ENCODE measurements around the gene GAK. TPM values are rescaled to one million over a fixed set of nuclear protein-coding genes. Genes with fewer than 3 reads are reported as not detected.

GAK gene
- total and polyA plus RNA-seq, 2 of the 4 experiments (the other 2 are of a cell fraction), result 45.1 to 133 TPM

- Histone ChIP-seq H3K4ac (ENCODE audit: low read depth, low read length) (no peak overlapping the region), H3K18ac (ENCODE audit: low read depth, low read length) (no peak overlapping the region), H3K79me1 (ENCODE audit: low read depth in 1 of 2, low read length in 2 of 2) (peaks cover 2 to 10% of the 10 kb centered on the region in 2 experiments; a peak in 3 of 4 replicates), H3K9me3 (ENCODE audit: control insufficient read depth, insufficient read depth, low read length) (no peaks in the 10 kb centered on the region), H3K9ac (ENCODE audit: low read depth, low read length) (no peak overlapping the region), H3K4me1 (ENCODE audit: control insufficient read depth, insufficient read depth, low read length) (no peaks in the 10 kb centered on the region), H4K91ac (ENCODE audit: insufficient read depth, low read depth, low read length) (no peak overlapping the region), H4K5ac (ENCODE audit: low read depth, low read length) (no peak overlapping the region), H2BK5ac (ENCODE audit: low read depth, low read length, poor library complexity, severe bottlenecking) (no peak overlapping the region), H2AK9ac (replicated peaks; ENCODE audit: low read depth, low read length, poor library complexity) (no peak overlapping the region), H3K4me2 (ENCODE audit: low read depth, low read length) (no peak overlapping the region), H3K4me3 (ENCODE audit: insufficient read depth, low read depth, low read length) (no peak overlapping the region), H4K8ac (ENCODE audit: low read depth in 2 of 2, low read length in 2 of 2) (no peak overlapping the region), H3K14ac (replicated peaks; ENCODE audit: low read depth, low read length) (no peak overlapping the region), H2BK15ac (ENCODE audit: low read depth, low read length) (no peak overlapping the region), H3K27ac (ENCODE audit: insufficient read depth, low read length) (no peak overlapping the region), H3K36me3 (ENCODE audit: control insufficient read depth, insufficient read depth, low read length) (peaks cover 75% of the 10 kb centered on the region), H3K23ac (ENCODE audit: low read depth, low read length) (no peak overlapping the region), H3K56ac (ENCODE audit: extremely low read depth, insufficient read depth, low read length) (no peak overlapping the region), H2AK5ac (ENCODE audit: low read depth, low read length) (no peak overlapping the region), H2AFZ (replicated peaks; ENCODE audit: low read length, poor library complexity) (no peak overlapping the region), H3K9me1 (ENCODE audit: insufficient read depth, low read length) (peaks cover 8% of the 10 kb centered on the region), H2BK20ac (ENCODE audit: low read depth, low read length) (no peak overlapping the region), H3K27me3 (ENCODE audit: control insufficient read depth, insufficient read depth, low read length) (no peaks in the 10 kb centered on the region), H2BK120ac (ENCODE audit: low read depth, low read length) (no peak overlapping the region), H4K20me1 (ENCODE audit: insufficient read depth, low read length) (peaks cover 11% of the 10 kb centered on the region)
- DNase-seq, result no peak
- no peak for ATAC-seq (ENCODE audit: low read depth)
- in situ Hi-C loops (cut with MboI; ENCODE audit: low sequenced_read_pairs) (no loop called here), dilution Hi-C loops (cut with HindIII; ENCODE audit: low sequenced_read_pairs, unreplicated experiment) (no loop called here), intact Hi-C loops (cut with micrococcal nuclease) (no loop called here)
- WGBS, 2 experiments (ENCODE audit: extremely low coverage in 2 of 2, insufficient read length in 1 of 2), result 89% methylated on average over 6 of the region's 9 CpGs; no CpG with 5 or more reads in 1 of the 2 experiments
- CTCF ChIA-PET, result no interaction called here
- TF ChIP-seq FOS (IDR thresholded peaks at IDR 0.05; ENCODE audit: low read depth, low read length) (no peak), POLR2A (IDR thresholded peaks at IDR 0.05; ENCODE audit: low read depth, low read length) (no peak), CEBPB (IDR thresholded peaks at IDR 0.05; ENCODE audit: low read depth, low read length) (no peak)
- no TSS peak for BruUV-seq (replicated peaks)
- POLR2A ChIA-PET (ENCODE audit: unreplicated experiment), result no interaction called here
Measured at GRCh38 chr4:886244-886643, 45.9 kb downstream of the GAK start.

Data from IMR-90 (cell line).